Lower lobe of right lung (tissue), 2 donors: ENCODE results near the gene UBA5. TPM values are rescaled to one million over a fixed set of nuclear protein-coding genes. Genes with fewer than 3 reads are reported as not detected.

Experiments used
- ATAC-seq, 2 donors: fragments of 200-7000 bp; cut with Tn5 transposase; one replicate each; pipeline ENCODE4 v1.9.1; 2020 to 2022; ENCODE audit warnings: mild to moderate bottlenecking in 2 of 2, moderate library complexity in 2 of 2
- DNase-seq: peaks from one replicate; pipeline ENCODE4 v3.0.0-alpha.2; 2020
- H3K27ac ChIP-seq: fragments of 200-600 bp; one replicate; pipeline ENCODE4 v1.8.0; 2022
- H3K27me3 ChIP-seq: fragments of 200-600 bp; one replicate; pipeline ENCODE4 v1.8.0; 2022; ENCODE audit warnings: low read depth
- H3K36me3 ChIP-seq: fragments of 200-600 bp; one replicate; pipeline ENCODE4 v1.8.0; 2022; ENCODE audit warnings: mild to moderate bottlenecking
- H3K4me1 ChIP-seq: fragments of 200-600 bp; one replicate; pipeline ENCODE4 v1.8.0; 2022
- H3K4me3 ChIP-seq: fragments of 200-600 bp; one replicate; pipeline ENCODE4 v1.8.0; 2022; ENCODE audit warnings: mild to moderate bottlenecking
- H3K9me3 ChIP-seq: fragments of 200-600 bp; one replicate; pipeline ENCODE4 v1.8.0; 2022
- CTCF ChIP-seq: fragments of 200-600 bp; IDR thresholded peaks from one replicate; pipeline ENCODE4 v1.8.0; 2022; ENCODE audit warnings: antibody characterized with exemption, mild to moderate bottlenecking
- intact Hi-C: fragments of 100-400 bp; cut with DNase I; formaldehyde crosslinking; loops from one replicate; pipeline ENCODE4 v1.11.0; 2022
- total RNA-seq: library from RNA; stranded (reverse); fragmentation: NEBNext Ultra II Directional; extraction: Animal tissue kit (Norgen Biotek cat#: 25700); gene quantifications from one replicate; pipeline ENCODE4 v1.2.1, GENCODE V29; 2021
- donor health status: DM: no; HTN: yes; CAD: no; lungs with severe emphysema.

Gene UBA5
- total RNA-seq, 1 donor from 2014 or later = 27.2 TPM

- Histone ChIP-seq H3K9me3 (no peaks in the 10 kb centered on the region), H3K36me3 (peaks cover 99% of the 10 kb centered on the region), H3K27me3 (no peaks in the 10 kb centered on the region), H3K27ac (no peak overlapping the region), H3K4me1 (no peaks in the 10 kb centered on the region), H3K4me3 (no peak overlapping the region)
- TF ChIP-seq CTCF = no peak
- intact Hi-C loops = no loop called here
- DNase-seq = no peak
- no peak for ATAC-seq
Observed at GRCh38 chr3:132682201-132682600, 22.1 kb downstream of the UBA5 start.

- ATAC-seq (no peak), DNase-seq (no peak)
- Histone ChIP-seq H3K27ac (no peak overlapping the region), H3K36me3 (peaks cover 100% of the 10 kb centered on the region), H3K4me1 (no peaks in the 10 kb centered on the region), H3K9me3 (no peaks in the 10 kb centered on the region), H3K27me3 (no peaks in the 10 kb centered on the region), H3K4me3 (no peak overlapping the region)
- TF ChIP-seq CTCF = no peak
- intact Hi-C loops = no loop called here
Observed at GRCh38 chr3:132690040-132690439, 29.9 kb downstream of the UBA5 start.

GRCh38 chr3:132694991-132695390, 34.9 kb downstream of the UBA5 start:
- intact Hi-C loops = no loop called here
- no peak for ATAC-seq
- no peak for TF ChIP-seq CTCF

GRCh38 chr3:132695422-132695821, 35.3 kb downstream of the UBA5 start:
- no peak for TF ChIP-seq CTCF
- no peaks in the 10 kb centered on the region for H3K27me3 ChIP-seq
- no peaks in the 10 kb centered on the region for H3K4me1 ChIP-seq
- H3K9me3 ChIP-seq = no peaks in the 10 kb centered on the region
- intact Hi-C loops = no loop called here
- H3K27ac ChIP-seq = no peak overlapping the region
- ATAC-seq (no peak), DNase-seq (no peak)
- no peak overlapping the region for H3K4me3 ChIP-seq
- peaks cover 100% of the 10 kb centered on the region for H3K36me3 ChIP-seq

More at GRCh38 chr3:132694991-132695390, 34.9 kb downstream of the UBA5 start:
- H3K27ac ChIP-seq = no peak overlapping the region
- H3K4me1 ChIP-seq = no peaks in the 10 kb centered on the region
- H3K36me3 ChIP-seq = peaks cover 100% of the 10 kb centered on the region
- no peaks in the 10 kb centered on the region for H3K9me3 ChIP-seq
- no peaks in the 10 kb centered on the region for H3K27me3 ChIP-seq
- H3K4me3 ChIP-seq = no peak overlapping the region
- DNase-seq = no peak

GRCh38 chr3:132703733-132704132, 43.6 kb downstream of the UBA5 start:
- peaks cover 98% of the 10 kb centered on the region for H3K36me3 ChIP-seq
- H3K27me3 ChIP-seq = no peaks in the 10 kb centered on the region
- intact Hi-C loops = no loop called here
- no peaks in the 10 kb centered on the region for H3K9me3 ChIP-seq
- no peak for TF ChIP-seq CTCF
- no peak overlapping the region for H3K4me3 ChIP-seq
- DNase-seq (no peak), ATAC-seq (no peak)
- H3K4me1 ChIP-seq = no peaks in the 10 kb centered on the region
- no peak overlapping the region for H3K27ac ChIP-seq

GRCh38 chr3:132709761-132710160, 49.6 kb downstream of the UBA5 start:
- ATAC-seq (no peak), DNase-seq (no peak)
- Histone ChIP-seq H3K4me3 (no peak overlapping the region), H3K27me3 (no peaks in the 10 kb centered on the region), H3K9me3 (no peaks in the 10 kb centered on the region), H3K36me3 (peaks cover 79% of the 10 kb centered on the region), H3K4me1 (no peaks in the 10 kb centered on the region), H3K27ac (no peak overlapping the region)
- no peak for TF ChIP-seq CTCF
- intact Hi-C loops = no loop called here
